Upper lobe of right lung (tissue), 1 donor: Measurements from ENCODE around the gene IL34. TPM values are rescaled to one million over a fixed set of nuclear protein-coding genes. Genes with fewer than 3 reads are reported as not detected.

Experiments used
- ATAC-seq: fragments of 200-7000 bp; cut with Tn5 transposase; one replicate; pipeline ENCODE4 v1.9.1; 2020; ENCODE audit warnings: mild to moderate bottlenecking, moderate library complexity
- DNase-seq: peaks from one replicate; pipeline ENCODE4 v3.0.0-alpha.2; 2020
- H3K27ac ChIP-seq: fragments of 200-600 bp; one replicate; pipeline ENCODE4 v1.8.0; 2022
- H3K27me3 ChIP-seq: fragments of 200-600 bp; one replicate; pipeline ENCODE4 v1.8.0; 2022; ENCODE audit warnings: mild to moderate bottlenecking
- H3K36me3 ChIP-seq: fragments of 200-600 bp; one replicate; pipeline ENCODE4 v1.8.0; 2022
- H3K4me1 ChIP-seq: fragments of 200-600 bp; one replicate; pipeline ENCODE4 v1.8.0; 2022
- H3K4me3 ChIP-seq: fragments of 200-600 bp; one replicate; pipeline ENCODE4 v1.8.0; 2022; ENCODE audit warnings: mild to moderate bottlenecking
- H3K9me3 ChIP-seq: fragments of 200-600 bp; one replicate; pipeline ENCODE4 v1.8.0; 2022
- intact Hi-C: fragments of 100-400 bp; cut with DNase I; formaldehyde crosslinking; loops from one replicate; pipeline ENCODE4 v1.11.0; 2022
- total RNA-seq: library from RNA; stranded (reverse); fragmentation: NEBNext Ultra II Directional; extraction: Animal tissue kit (Norgen Biotek cat#: 25700); gene quantifications from one replicate; pipeline ENCODE4 v1.2.1, GENCODE V29; 2021
- TF ChIP-seq, protein P1 (sequence below): fragments of 200-600 bp; IDR thresholded peaks from one replicate; pipeline ENCODE4 v1.8.0; 2022; ENCODE audit warnings: antibody characterized with exemption
- donor health status: DM: no; HTN: yes; CAD: no; lungs with severe emphysema.

Gene IL34
- total RNA-seq, 1 donor from 2014 or later = 3.3 TPM

DNA sequence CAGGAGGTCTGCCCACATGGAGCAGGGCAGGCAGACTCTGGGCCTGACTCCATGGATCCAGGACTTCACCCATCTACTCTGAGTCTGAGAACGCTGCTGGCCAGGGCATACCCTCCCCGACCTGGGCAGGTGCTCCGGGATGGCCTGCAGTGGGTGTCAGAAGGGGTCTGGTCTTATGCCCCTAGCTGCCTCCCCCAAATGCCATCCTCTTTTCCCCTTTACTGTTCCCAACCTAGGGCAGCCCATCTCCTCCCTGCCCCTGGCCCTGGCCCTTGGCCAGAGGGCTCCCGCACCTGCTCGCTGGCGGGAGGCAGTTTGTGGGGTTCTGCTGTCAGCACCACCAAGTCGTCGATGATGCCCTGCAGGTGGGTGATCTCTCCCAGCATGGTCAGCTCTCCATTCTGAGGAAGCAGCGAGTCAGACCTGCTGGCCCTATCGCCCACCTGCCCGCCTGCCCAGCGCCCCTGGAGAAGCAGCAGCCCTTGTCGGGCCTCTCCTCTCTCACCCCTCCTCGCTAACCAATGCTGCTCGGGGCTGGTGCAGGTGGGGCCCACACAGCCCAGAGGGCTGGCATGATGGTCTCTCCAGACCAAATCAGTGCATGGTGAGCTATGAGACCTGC is 31.3 kb downstream of the IL34 start:
- ATAC-seq = no peak
- Histone ChIP-seq H3K27ac (no peak overlapping the region), H3K4me3 (no peak overlapping the region), H3K9me3 (no peaks in the 10 kb centered on the region), H3K4me1 (peaks cover 20% of the 10 kb centered on the region), H3K27me3 (no peaks in the 10 kb centered on the region), H3K36me3 (peaks cover 70% of the 10 kb centered on the region)
- intact Hi-C loops = loop anchor here (10.0 kb wide), 1 partner anchor 97 kb away; no protein-coding TSS in a partner anchor
- TF ChIP-seq, protein P1, sequence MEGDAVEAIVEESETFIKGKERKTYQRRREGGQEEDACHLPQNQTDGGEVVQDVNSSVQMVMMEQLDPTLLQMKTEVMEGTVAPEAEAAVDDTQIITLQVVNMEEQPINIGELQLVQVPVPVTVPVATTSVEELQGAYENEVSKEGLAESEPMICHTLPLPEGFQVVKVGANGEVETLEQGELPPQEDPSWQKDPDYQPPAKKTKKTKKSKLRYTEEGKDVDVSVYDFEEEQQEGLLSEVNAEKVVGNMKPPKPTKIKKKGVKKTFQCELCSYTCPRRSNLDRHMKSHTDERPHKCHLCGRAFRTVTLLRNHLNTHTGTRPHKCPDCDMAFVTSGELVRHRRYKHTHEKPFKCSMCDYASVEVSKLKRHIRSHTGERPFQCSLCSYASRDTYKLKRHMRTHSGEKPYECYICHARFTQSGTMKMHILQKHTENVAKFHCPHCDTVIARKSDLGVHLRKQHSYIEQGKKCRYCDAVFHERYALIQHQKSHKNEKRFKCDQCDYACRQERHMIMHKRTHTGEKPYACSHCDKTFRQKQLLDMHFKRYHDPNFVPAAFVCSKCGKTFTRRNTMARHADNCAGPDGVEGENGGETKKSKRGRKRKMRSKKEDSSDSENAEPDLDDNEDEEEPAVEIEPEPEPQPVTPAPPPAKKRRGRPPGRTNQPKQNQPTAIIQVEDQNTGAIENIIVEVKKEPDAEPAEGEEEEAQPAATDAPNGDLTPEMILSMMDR = no peak
- peak; percentile 53 for DNase-seq

DNA sequence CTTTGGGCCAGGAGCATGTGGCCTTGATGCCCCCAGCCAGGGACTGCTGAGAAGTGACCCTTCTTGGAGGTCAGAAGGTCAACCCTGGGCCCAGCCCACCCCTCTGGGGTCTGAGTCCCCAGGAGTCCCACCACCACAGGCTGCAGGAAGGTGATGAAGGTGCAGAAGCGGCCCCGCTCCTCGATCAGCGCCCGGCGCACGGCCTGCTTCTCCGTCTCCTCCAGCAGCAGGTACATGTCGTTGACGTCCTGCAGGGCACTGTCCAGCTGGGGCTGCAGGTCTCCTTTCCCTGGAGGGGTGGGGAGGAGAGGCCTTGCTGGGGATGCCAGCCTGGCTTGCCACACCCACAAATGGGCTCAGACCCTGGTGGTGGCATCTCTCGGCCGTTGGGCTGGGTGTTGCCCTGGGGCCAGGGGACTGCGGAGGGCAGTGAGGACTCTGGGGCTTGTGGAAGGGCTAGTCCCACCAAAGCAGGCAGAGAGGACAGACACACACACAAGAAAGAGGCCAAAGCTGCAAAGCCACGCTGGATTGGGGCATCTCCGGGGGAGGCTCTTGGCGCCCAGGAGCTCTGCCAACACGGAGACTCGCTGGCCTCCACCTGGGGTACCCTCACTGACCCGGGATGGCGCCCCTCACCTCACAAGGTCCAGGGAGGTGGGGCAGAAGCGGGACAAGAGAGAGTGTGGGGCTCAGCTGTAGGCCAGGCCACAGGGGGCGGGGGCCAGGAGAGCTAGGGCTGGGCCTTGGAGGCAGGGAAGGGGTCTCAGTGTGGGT is 31.9 kb downstream of the IL34 start:
- no peaks in the 10 kb centered on the region for H3K27me3 ChIP-seq
- H3K27ac ChIP-seq = no peak overlapping the region
- H3K4me1 ChIP-seq = peaks cover 27% of the 10 kb centered on the region
- no peak for ATAC-seq
- TF ChIP-seq, protein P1 = no peak
- H3K4me3 ChIP-seq = no peak overlapping the region
- H3K9me3 ChIP-seq = no peaks in the 10 kb centered on the region
- intact Hi-C loops = loop anchor here (10.0 kb wide), 1 partner anchor 96 kb away; no protein-coding TSS in a partner anchor
- H3K36me3 ChIP-seq = peaks cover 63% of the 10 kb centered on the region
- no peak for DNase-seq

- no peaks in the 10 kb centered on the region for H3K9me3 ChIP-seq
- TF ChIP-seq, protein P1 = no peak
- peaks cover 32% of the 10 kb centered on the region for H3K4me1 ChIP-seq
- H3K4me3 ChIP-seq = no peak overlapping the region
- ATAC-seq = no peak
- no peak overlapping the region for H3K27ac ChIP-seq
- intact Hi-C loops = loop anchor here (10.0 kb wide), 1 partner anchor 96 kb away; no protein-coding TSS in a partner anchor
- peaks cover 55% of the 10 kb centered on the region for H3K36me3 ChIP-seq
- H3K27me3 ChIP-seq = no peaks in the 10 kb centered on the region
- DNase-seq = no peak
Measured at GRCh38 chr16:70678898-70679670, 32.7 kb downstream of the IL34 start.

DNA sequence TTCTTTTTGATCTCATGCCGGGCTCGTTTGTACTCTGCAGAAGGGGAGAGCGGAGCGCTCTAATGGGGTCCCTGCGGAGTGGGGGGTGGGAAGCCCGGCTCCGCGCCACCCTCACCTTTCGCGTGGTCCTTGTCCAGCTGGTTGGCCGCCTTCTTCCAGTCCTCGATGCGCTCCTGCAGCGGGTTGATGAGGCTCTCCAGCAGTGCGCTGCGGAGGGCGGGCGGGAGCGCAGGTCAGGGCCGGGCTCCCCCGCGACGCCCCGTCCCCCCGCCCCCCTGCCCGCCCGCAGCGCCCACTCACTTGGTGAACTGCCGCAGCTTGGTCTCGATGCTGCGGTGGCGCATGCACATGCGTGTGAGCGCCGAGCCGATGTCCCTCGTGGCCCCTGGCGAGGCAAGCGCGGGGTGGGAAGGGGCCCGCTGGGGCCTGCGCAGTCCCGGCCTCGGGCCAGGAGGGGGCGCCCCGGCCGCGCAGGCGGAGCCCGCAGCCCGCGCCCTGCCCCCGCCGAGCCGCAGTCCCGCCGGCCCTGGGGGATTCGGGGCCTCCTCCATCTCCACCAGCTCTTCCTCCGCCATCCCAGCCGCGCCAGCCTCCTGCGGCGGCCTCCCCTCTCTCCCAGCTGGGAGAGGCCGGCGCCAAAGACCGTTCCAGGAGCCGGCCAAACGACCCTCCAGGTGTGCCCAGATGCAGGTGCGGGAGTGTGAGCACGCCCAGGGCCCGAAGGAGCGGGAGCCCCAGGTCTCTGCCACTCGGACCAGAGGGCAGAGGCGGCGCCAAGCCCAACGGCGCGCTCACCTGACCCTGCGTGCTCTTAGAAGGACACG is 33.5 kb downstream of the IL34 start:
- H3K36me3 ChIP-seq = peaks cover 52% of the 10 kb centered on the region
- DNase-seq (no peak), ATAC-seq (peak; percentile 38)
- no peaks in the 10 kb centered on the region for H3K27me3 ChIP-seq
- intact Hi-C loops = loop anchor here (10.0 kb wide), 1 partner anchor 95 kb away; no protein-coding TSS in a partner anchor
- TF ChIP-seq, protein P1 = peak; percentile 26
- no peaks in the 10 kb centered on the region for H3K9me3 ChIP-seq
- H3K4me3 ChIP-seq = no peak overlapping the region
- H3K27ac ChIP-seq = no peak overlapping the region
- peaks cover 32% of the 10 kb centered on the region for H3K4me1 ChIP-seq
